Measurements from ENCODE around the gene ATG2A.

ATG2A gene

DNA sequence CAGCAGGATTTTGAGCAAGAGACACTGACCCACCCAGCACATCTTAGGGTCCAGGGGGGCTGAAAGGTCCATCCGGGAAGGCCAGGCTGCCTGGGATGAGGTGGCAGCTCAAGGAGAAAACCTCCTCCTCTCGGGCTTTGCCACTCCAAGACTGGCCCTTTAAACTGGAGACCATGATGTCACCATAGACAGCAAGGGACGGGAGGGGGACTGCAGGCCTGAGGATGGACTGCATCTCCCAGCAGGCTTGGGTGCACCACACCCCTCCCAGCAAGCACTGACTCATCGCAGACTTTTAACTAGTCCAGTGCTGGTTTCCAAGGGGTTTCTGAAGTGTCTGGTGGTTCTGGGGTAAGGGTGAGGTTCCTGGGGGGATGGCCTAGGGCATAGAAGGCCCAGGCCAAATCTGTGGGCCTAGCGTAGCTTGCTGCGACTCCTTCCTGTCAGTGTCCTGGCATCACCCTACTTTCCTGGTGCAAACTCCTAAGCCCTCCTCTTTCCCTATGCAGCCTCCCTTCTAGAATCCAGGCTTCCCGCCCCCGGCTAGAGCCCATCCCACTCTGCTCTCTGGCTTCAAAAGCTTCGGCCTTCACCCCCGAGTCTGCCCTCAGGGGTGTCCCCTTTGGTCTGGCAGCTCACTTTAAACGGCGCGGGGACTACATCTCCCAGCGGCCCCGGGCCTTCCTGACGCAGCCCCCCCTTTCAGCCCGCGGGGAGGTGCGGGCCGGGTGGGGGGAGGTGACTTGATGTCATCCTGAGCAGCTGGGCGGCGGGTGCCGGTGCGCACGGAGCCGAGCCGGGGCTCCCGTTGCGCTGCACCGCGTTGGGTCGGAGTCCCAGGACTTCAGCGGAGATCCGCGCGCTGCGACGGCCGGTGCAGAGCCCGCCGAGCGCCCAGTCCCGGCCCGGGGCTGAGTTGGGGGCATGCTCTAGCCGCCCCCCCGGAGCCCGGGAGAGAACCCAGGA is 7.2 kb upstream of the ATG2A start, which contains the start of gene PPP2R5B:
PPP2R5B (plus strand) TSS at position 746 of the 966 bp plus-strand sequence. CDS start 1,046 bp downstream, outside the sequence.
- FAIRE-seq: peak; percentile 83

DNA sequence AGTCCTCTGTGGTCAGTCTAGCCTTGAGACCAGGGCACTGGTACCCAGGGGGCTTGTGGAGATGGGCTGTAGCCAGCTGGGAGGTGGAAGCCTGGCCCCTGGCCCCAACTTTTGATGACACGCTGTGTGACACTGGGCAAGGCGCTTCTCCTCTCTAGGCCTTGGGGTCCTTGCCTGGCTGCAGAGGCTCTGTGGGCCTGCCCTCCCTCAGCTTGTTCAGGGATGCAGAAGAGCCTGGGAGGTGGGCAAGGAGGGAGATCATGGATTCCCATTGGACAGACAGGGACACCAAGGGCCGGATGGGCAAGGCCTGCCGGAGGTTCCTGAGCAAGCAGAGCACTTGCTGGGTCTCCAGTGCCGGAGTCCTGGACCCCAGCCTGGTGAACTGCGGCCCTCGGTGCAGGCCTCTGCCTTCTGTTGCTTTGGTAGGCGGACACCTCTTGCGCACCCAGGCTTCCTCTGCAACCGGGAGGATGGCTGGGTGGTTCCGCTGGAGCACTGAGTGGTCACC is 6.2 kb upstream of the ATG2A start:
- FAIRE-seq: no peak

DNA sequence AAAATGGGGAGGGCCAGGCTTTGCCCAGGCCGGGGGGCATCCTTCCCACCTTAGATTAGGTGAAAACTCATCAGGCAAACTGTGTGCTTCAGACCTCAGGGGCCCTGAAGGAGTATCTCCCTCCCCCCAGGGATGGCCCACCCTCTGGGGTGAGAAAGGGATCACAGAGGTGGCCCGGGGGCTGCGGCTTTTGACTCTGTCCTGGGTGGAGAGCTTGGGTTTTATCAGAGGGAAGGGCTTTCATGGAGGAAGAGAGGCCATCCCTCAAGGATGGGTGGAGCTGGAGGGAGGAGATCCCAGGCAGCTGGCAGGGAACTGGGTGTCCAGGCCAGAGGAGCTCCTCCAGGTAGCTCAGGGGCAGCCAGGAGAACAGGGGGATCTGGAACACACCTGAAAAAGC is 4.4 kb upstream of the ATG2A start:
- FAIRE-seq: no peak

DNA sequence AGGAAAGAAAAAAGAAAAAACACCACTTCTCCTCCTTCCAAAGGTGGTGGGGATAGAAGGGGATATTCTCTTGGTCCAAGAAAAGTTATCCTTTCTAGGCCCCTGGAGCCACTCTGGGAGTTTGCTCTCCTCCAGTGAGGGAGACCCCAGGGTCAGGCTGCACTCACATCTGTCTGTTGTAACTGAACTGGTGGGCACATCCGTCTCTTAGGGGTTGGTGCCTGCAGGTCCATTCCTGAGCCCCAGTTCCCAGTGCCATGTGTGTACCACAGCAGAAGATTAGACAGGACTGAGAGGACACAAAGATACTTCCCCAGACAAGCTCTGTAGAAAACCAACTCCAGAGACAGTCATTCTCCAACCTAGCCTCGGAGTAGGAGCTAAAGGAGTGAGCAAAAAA is 3.1 kb upstream of the ATG2A start:
- no peak for FAIRE-seq

DNA sequence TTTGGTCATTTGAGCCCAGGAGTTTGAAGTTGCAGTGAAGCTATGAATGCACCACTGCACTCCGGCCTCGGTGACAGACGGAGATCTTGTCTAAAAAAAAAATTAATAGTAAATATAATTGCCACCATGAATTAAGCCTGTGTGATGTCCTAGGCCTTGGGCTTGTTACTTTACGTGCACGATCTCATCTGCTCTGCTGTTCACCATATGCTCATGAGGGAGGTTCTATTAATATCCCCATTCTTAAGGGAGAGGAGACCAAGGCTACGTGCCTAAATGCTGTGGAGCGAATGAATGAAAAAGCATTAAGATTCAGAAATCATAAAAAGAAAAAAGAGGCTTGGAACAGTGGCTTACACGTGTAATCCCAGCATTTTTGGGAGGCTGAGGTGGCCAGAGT is 2.6 kb upstream of the ATG2A start:
- FAIRE-seq: no peak

DNA sequence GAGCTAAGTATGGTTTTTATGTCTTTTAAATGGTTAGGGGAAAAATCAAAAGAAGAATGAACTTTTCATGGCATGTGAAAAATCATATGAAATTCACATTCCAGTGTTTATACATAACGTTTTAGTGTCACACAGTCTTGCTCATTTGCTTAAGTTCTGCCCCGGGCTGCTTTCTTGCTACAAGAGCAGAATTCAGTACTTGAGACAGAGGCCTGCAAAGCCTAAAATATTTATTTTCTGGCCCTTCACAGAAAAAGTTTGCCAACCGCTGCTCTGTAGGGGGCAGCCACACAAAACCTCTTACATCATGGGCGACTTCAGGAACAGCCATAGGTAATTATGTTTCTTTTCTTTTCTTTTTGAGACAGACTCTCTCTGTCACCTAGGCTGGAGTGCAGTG is 1.0 kb upstream of the ATG2A start:
- FAIRE-seq: no peak

DNA sequence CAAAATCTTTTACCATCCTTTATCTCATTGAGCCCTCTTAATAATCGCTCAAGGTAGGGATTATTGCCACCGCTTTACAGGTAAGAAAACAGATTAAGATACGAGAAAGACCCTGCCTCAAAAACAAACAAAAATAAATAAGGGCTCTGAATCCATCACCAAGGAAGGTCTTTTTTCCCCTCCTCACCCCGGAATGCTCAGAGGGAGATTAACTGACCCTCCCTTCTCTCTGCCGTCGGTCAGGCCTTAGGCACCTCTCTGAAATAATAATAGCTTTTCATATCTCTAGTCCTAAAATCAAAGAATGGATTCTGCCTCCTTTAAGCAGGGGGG is 620 bp upstream of the ATG2A start:
- FAIRE-seq: no peak

DNA sequence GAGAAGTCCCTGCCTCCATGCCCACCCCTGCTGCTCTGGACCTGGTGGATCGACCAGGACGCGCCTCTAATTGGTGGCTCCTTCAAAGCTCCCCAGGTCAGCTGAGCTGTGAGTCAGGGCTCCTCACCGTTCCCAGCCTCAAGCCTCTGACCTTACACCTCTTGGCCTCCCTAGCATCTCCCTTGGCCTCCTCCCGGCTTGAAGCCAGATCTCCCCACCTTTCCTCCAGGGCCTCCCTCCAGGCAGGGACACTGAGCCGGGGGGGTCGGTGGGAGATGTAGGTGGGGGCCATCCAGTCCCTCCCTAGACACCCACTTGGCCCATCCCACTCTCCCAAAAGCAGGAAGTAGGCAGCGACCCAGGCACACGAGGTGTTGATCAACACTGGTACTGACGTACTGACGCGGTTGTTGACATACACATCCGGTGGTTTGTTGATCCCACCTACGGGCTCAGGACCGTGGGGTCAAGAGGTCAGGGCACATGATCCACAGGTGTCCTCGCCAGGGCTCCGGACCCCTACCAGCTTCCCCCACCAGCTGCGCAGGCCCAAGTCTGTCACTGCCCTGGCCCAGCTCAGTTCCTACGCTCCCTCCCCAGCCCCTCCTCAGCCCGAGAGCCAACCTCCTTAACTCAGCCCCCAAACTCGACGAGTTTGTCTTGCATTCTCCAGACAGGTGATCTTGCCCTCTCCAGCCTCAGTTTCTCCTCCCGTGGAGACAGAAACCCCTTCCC is 802 bp downstream of the ATG2A start:
- no peak for FAIRE-seq

DNA sequence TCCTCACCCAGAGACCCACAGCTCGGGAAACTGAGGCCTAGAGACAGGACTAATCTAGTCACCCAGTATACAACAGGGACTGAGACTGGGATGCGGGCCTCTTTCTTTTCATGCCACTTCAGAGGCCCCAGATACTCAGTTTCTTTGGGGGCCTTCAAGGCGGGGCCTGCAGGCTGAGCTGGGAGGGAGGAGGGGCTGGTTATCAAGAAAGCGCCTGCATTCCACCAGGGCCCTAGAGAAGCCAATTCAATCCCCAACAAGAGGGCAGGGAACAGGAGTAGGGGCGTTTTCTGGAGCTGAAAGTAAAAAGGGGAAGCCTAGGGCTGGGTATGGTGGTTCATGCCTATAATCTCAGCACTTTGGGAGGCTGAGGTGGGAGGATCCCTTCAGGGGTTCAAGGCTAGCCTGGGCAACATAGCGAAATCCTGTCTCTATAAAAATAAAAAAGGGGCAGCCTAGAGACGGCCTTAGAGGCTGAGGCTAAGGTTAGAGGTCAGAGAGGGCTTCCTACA is 1.6 kb downstream of the ATG2A start:
- FAIRE-seq: no peak

DNA sequence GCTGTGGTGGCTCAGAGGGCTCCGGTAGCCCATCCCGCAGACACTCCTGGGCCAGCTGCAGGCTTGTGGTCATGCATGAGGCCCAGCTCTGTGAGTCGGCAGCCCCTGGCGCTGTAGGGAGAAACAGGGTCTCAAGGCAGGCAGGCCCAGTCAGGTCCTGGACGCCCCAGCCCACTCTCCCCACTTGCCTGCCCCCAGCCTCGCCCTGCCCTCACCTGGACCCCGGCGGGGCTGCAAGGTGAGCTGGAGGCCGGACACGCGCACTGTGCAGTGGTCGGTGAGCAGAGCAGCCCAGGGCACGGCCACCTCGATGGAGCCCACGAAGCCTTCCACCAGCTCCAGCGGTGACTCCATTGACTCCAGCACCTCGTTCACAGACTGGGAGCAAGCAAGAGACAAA is 2.9 kb downstream of the ATG2A start:
- no peak for FAIRE-seq

DNA sequence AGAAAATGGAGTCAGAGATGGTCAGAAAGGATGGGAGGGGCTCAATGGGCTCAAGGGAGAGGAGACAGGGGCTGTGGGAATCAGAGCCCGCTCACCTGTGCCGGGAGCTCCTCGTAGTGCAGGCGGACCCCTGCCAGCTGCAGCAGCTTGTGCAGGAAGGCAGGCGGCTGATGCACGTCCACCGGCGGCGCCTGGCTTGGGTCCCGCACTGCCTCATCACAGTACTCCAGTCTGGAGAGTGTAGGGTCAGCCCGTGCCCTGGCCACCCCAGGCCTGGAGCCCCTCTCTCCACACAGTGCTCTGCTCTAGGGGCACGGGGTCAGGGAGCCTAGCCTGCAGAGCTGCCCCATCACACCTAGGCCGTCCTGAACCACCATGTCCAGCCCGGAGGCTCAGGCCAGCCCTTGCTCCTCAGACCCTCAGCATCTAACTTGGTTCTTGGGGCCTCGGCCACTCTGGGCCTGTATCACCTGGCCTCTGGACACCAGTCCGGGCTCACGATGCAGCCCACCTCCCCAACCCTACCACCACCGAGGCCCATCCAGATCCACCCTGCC is 3.8 kb downstream of the ATG2A start:
- FAIRE-seq: no peak

DNA sequence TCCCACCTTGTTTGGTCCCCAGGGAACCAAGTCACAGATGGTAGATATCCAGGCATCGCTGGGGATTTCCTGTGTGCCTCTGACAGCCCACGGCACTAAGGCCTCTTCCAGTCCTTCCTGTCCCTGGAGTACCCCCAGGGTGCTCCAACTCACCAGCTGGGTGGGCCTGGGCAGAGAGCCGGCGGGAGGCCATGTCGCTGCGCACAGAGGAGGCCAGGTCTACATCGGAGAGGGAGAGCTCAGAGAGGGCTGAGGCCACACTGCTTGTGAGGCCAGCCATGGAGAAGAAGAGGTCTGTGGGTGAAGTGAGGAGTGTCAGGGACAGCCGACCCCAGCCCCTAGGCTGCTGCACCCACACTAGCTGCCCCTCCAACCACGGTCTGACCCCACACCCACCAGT is 5.3 kb downstream of the ATG2A start:
- FAIRE-seq: no peak

DNA sequence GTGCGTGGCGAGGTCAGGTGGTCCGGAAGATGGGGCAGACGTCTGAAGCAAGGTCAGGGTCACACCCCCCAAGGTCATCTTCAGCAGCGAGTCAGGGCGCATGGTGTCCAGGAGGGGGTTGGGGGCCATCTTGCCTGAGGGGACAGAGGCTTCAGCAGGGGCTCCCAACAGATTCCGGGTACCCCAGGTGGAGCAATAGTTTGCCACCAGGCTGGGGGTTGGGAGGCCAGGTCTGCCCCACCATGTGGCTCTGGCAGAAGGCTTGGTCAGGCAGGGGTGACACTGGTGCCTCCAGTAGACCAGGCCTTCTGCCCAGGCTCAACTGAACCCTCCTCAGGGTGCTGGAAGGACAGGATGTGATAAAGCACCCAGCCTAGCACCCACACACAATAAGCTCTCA is 5.9 kb downstream of the ATG2A start:
- FAIRE-seq: no peak

DNA sequence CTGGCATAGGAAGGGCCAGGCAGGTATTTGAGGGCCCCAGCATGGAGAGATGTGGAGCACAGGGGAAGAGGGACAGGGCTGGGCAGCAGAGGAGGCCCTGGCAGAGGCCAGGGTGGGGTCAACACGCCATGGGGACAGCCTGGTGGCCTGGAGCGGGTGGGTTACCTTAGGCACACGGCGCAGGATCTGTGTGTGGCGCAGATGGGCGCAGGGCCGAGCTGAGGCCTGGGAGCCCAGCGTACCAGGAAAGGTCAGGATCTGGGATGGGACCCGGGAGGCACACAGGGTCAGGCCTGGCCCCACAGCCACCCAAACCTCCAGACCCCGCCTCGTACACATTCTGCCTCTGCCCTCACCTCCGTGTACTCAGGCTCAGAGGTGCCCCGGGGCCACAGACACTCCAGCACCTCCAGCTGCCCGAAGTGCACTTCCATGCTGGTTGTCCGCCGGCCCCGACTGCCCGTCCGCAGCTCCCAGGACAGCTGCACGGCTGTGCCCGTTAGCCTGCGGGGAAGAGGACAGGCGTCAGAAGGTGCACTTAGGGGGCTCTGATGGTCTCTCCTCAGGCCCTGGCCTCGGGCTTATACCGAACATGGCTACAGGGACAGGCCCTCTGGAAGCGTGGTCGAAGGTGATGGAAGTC is 6.4 kb downstream of the ATG2A start:
- FAIRE-seq: no peak

DNA sequence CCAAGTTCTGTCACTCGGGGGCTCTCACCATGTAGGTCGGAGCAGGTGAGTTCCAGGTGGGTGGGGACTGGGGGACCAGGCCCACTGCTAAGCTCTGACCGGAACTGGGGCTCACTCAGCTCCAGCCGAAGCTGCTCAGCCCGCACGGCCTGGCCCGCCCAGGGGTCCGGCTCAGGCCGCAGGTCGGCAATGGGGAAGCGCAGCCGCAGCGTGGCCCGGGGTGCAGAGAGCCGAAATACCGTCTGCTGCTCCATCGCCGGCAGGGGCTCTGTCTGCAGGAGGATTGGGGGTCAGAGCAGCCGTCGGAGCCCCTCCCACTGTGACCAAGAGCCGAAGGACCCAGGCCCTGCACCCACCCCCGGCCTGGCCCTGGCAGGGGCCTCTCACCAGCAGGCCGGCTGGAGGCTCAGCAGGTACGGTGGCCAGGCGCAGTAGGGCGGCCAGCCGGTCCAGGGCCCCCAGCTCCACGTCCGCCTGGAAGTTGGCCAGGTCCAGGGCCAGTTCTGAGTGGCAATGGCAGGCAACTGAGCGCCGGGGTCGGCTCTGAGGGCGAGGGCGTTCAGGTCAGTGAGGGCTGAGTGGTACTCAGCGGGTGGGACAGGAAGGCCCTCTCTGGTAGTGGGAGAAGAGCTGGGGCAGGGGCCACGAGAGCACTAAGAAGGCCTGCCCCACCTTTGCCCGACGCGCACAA is 7.2 kb downstream of the ATG2A start:
- FAIRE-seq: no peak

DNA sequence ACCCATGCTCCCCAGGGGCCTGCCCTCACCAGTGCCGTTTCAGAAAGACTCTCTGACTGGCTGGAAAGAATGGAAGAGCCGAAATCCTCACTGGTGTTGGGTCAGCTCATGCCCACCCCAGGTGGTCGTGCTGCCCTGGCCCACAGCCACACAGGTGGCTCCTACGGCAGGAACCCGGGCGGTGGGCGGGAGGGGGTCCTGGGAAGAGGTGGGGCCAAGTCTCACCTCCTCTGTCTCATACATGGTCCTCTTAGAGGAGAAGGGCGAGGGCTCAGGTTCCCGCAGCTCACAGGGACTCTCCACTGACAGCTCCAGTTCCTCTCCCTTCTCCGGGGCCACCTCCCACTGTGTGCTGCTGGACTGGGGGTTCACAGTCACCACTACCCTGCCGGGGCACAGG is 8.2 kb downstream of the ATG2A start:
- no peak for FAIRE-seq

DNA sequence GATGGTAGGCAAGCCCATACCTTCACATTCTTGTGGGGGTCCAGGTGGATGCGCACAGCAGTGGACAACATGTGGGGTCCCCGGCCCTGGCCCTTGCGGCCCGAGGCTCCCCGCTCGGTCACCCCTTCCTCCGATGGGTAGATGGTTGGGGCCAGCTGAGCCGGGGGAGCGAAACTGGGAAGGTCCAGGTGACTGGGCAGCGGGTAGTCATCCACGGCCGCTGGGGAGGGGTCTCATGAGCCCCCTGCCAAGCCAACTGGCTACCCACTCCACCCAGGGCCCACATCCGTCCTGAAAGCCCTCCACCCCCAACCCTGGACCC is 10.7 kb downstream of the ATG2A start:
- no peak for FAIRE-seq

DNA sequence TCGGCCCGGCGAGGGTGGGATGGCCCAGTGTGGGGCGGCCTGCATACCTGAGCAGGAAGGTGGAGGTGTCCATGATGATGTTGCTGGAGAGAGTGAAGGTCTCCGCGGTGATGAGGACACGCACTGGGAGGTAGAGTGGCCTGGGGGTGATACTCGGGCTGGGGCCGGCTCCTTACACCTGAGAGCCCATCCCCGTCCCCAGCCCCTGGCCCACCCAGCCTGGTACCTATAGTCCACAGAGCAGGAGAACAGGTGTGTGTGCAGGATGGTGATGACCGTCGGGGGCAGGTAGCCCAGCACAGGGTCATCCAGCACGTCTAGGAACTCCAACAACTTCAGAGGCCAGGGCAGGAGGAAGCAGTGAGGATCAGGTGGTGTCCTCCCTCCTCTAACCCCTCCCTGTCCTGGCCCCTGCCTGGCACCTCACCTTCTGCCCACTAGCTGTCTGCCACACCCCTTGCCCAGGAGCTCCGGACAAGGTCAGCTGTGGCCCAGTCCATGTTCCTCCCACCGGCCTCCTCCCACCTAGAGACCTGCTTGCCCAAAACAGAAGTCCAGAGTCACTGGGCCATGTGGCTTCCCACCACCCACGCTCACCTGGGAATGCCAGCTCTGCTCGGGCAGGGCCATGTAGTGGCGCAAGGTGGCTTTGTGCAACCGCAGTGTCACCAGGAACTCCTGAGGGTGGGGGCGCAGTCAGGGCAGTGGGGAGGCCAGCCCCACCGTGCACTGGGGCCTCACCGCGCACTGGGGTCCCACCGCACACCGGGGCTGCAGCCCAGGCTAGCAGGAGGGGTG is 11.3 kb downstream of the ATG2A start:
- no peak for FAIRE-seq

DNA sequence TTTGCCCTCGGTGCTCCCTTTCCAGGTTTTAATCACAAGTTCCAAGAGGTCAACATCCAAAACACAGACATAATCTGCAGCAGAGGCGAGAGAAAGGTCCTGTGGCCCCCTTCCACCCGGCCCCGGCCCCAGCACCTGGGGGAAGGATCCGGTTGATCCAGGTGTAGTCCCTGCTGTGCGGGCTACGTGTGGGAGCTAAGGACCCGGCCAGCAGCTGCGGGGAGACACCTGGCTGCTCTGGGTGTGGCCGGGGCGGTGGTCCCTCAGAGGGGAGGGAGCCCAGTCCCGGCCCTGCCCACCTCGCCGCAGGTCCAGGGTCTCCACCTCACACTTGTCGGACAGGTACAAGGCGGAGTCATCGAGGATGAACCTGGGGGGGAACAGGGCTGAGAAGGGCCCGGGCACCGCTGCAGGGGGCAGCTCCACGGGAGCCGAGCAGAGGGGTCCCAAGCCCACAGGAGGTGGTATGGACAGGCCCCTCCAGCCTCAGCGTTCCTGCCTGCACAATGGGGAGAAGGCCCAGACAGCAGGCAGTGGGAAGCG is 13.6 kb downstream of the ATG2A start:
- FAIRE-seq: no peak

DNA sequence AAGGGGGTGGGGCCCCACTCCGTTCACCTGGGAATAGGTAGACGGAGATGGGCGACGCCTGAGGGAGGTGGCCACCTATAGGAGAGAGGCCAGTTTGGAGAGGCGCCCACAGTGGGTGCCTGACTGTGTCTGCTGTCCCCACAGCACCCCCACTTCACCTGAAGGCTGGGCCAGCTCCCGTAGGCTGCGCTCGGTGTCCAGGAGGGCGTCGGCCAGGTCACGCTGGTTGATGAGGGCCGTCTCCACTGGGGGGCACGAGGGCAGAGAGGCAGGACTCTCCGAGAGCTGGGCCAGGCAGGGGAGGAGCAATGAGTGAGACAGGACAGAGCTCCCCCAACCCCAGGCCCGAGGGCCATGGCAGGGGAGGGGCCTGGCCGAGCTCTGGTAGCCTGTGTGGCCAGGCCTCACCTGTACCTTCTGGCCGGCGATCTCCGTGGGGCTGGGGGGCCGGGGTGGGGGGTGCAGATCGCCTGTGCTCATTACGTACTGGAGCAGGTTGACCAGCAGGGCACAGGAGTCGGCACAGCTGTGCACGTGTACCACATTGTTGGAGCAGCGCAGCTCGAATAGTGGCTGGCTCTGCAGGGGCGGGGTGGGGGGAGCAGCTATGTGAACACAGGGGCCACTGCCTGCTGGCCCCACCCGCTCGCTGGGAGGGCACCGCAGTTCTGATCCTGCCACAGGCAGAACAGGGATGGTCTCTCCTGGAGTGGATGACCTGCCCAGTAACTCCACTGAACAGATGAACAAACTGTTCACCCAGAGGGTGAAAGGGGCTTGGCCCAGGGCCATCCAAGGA is 14.7 kb downstream of the ATG2A start:
- FAIRE-seq: no peak
